NCI-H2107 (cell line): ENCODE data around the gene DPM3.
A peak's percentile ranks its signal among the peaks of the same experiment; 100 is the strongest.
"Not testable (repeated sequence)": the region's sequence is repeated elsewhere in the genome, so short reads cannot be mapped to it uniquely, and the experiment has no call there.

Experiments used
- DNase-seq: peaks from one replicate; lab custom pipeline; 2025; lab: John Stamatoyannopoulos, UW

DPM3 gene

GRCh38 chr1:155139895-155140629 lies at the start of gene DPM3:
Gene DPM3 (minus strand): TSS chr1:155140531. CDS start chr1:155140240, 291 bp downstream.
- DNase-seq, result peak; percentile 84

GRCh38 chr1:155189926-155190325 lies 49.6 kb upstream of the DPM3 start:
- not testable (repeated sequence) for DNase-seq

GRCh38 chr1:155188268-155188667 lies 47.9 kb upstream of the DPM3 start:
- no peak for DNase-seq

GRCh38 chr1:155187456-155187891 lies 47.1 kb upstream of the DPM3 start:
- no peak for DNase-seq

GRCh38 chr1:155186794-155187455 lies 46.6 kb upstream of the DPM3 start:
- DNase-seq, result no peak

- no peak for DNase-seq
Observed at GRCh38 chr1:155186067-155186793, 45.9 kb upstream of the DPM3 start.

GRCh38 chr1:155185783-155186066 lies 45.4 kb upstream of the DPM3 start:
- DNase-seq, result no peak

- no peak for DNase-seq
Observed at GRCh38 chr1:155184835-155185782, 44.8 kb upstream of the DPM3 start.

- no peak for DNase-seq
Observed at GRCh38 chr1:155184351-155184811, 44.0 kb upstream of the DPM3 start.

GRCh38 chr1:155183775-155184221 lies 43.5 kb upstream of the DPM3 start:
- DNase-seq, result no peak

- no peak for DNase-seq
Observed at GRCh38 chr1:155182052-155182550, 41.8 kb upstream of the DPM3 start.

GRCh38 chr1:155181371-155182051 lies 41.2 kb upstream of the DPM3 start:
- no peak for DNase-seq

GRCh38 chr1:155179112-155180031 lies 39.0 kb upstream of the DPM3 start:
- no peak for DNase-seq

- no peak for DNase-seq
Observed at GRCh38 chr1:155178441-155179111, 38.2 kb upstream of the DPM3 start.

GRCh38 chr1:155177918-155178281 lies 37.6 kb upstream of the DPM3 start:
- no peak for DNase-seq

GRCh38 chr1:155177192-155177917 lies 37.0 kb upstream of the DPM3 start:
- no peak for DNase-seq

GRCh38 chr1:155176544-155177071 lies 36.3 kb upstream of the DPM3 start:
- peak; percentile 59 for DNase-seq

GRCh38 chr1:155175927-155176371 lies 35.6 kb upstream of the DPM3 start:
- peak; percentile 25 for DNase-seq
